ENCODE measurements around the gene SLC35G2. TPM values are rescaled to one million over a fixed set of nuclear protein-coding genes. Genes with fewer than 3 reads are reported as not detected.
"Not testable (repeated sequence)": the region's sequence is repeated elsewhere in the genome, so short reads cannot be mapped to it uniquely, and the experiment has no call there.

SLC35G2 gene
- total RNA-seq, 2 donors from 2014 or later = 0.77 to 1.4 TPM

- Histone ChIP-seq H3K4me3 (ENCODE audit: low read length) (peak within 1 kb of the TSS; percentile 92), H3K27me3 (ENCODE audit: control insufficient read depth, insufficient read depth, low read length, poor library complexity, severe bottlenecking) (no peaks in the 10 kb centered on the region), H3K9me3 (ENCODE audit: control insufficient read depth, low read length) (no peaks in the 10 kb centered on the region), H3K27ac (ENCODE audit: low read depth, low read length) (peak within 1 kb of the TSS; percentile 94), H3K4me1 (ENCODE audit: control insufficient read depth, insufficient read depth, low read length) (no peaks in the 10 kb centered on the region), H3K36me3 (ENCODE audit: control insufficient read depth, insufficient read depth, low read length) (no peaks in the 10 kb centered on the region), H3K9ac (ENCODE audit: extremely low read depth, low read length, poor library complexity, severe bottlenecking) (peak within 1 kb of the TSS; percentile 67)
- H3K36me3 Mint-ChIP-seq (ENCODE audit: low read depth) = peaks cover 3% of the 10 kb centered on the region
- peaks cover 12% of the 10 kb centered on the region for H3K4me1 Mint-ChIP-seq
- peak within 1 kb of the TSS; percentile 84 for H3K4me3 Mint-ChIP-seq
- peak; percentile 99 for DNase-seq
- no peaks in the 10 kb centered on the region for H3K9me3 Mint-ChIP-seq
- peaks cover 11% of the 10 kb centered on the region for H3K27me3 Mint-ChIP-seq (ENCODE audit: insufficient read depth)
- peak; percentile 47 for TF ChIP-seq CTCF (conservative IDR thresholded peaks at IDR 0.05)
- H3K27ac Mint-ChIP-seq = peak within 1 kb of the TSS; percentile 93
- 0% methylated on average over 20 to 67 of the region's 67 CpGs for WGBS, 2 experiments (ENCODE audit: insufficient coverage in 1 of 2, insufficient read length in 1 of 2)
These were observed 43.1 kb downstream of the SLC35G2 start, which contains the start of gene NCK1 for GRCh38 chr3:136861890-136862616. TSS of gene NCK1 (plus strand) at chr3:136862208. CDS start at chr3:136928002, 65,794 bp downstream.

GRCh38 chr3:136862617-136863322 lies 43.8 kb downstream of the SLC35G2 start:
- Mint-ChIP-seq H3K4me1 (peaks cover 12% of the 10 kb centered on the region), H3K4me3 (peak overlapping the region; percentile 84), H3K27me3 (ENCODE audit: insufficient read depth) (peaks cover 8% of the 10 kb centered on the region), H3K27ac (peak overlapping the region; percentile 93), H3K36me3 (ENCODE audit: low read depth) (peaks cover 6% of the 10 kb centered on the region), H3K9me3 (no peaks in the 10 kb centered on the region)
- WGBS, 2 experiments (ENCODE audit: insufficient coverage in 1 of 2, insufficient read length in 1 of 2) = 1 to 3% methylated on average over 11 to 33 of the region's 39 CpGs
- no peaks in the 10 kb centered on the region for H3K9me3 ChIP-seq (ENCODE audit: control insufficient read depth, low read length)
- H3K27ac ChIP-seq (ENCODE audit: low read depth, low read length) = peak overlapping the region; percentile 94
- DNase-seq = no peak
- H3K36me3 ChIP-seq (ENCODE audit: control insufficient read depth, insufficient read depth, low read length) = no peaks in the 10 kb centered on the region
- peak overlapping the region; percentile 92 for H3K4me3 ChIP-seq (ENCODE audit: low read length)
- H3K27me3 ChIP-seq (ENCODE audit: control insufficient read depth, insufficient read depth, low read length, poor library complexity, severe bottlenecking) = no peaks in the 10 kb centered on the region
- H3K9ac ChIP-seq (ENCODE audit: extremely low read depth, low read length, poor library complexity, severe bottlenecking) = peak overlapping the region; percentile 67
- no peaks in the 10 kb centered on the region for H3K4me1 ChIP-seq (ENCODE audit: control insufficient read depth, insufficient read depth, low read length)
- TF ChIP-seq CTCF (conservative IDR thresholded peaks at IDR 0.05) = peak; percentile 2

- Histone ChIP-seq H3K9me3 (ENCODE audit: control insufficient read depth, low read length) (peaks cover 22% of the 10 kb centered on the region), H3K36me3 (ENCODE audit: control insufficient read depth, insufficient read depth, low read length) (peaks cover 16% of the 10 kb centered on the region), H3K9ac (ENCODE audit: extremely low read depth, low read length, poor library complexity, severe bottlenecking) (no peak overlapping the region), H3K27me3 (ENCODE audit: control insufficient read depth, insufficient read depth, low read length, poor library complexity, severe bottlenecking) (no peaks in the 10 kb centered on the region), H3K4me1 (ENCODE audit: control insufficient read depth, insufficient read depth, low read length) (no peaks in the 10 kb centered on the region), H3K27ac (ENCODE audit: low read depth, low read length) (no peak overlapping the region), H3K4me3 (ENCODE audit: low read length) (no peak overlapping the region)
- 92 to 93% methylated on average over 9 of the region's 9 CpGs for WGBS, 2 experiments (ENCODE audit: insufficient coverage in 1 of 2, insufficient read length in 1 of 2)
- Mint-ChIP-seq H3K36me3 (ENCODE audit: low read depth) (peaks cover 44% of the 10 kb centered on the region), H3K9me3 (peaks cover 17% of the 10 kb centered on the region), H3K4me1 (no peaks in the 10 kb centered on the region), H3K27ac (no peak overlapping the region), H3K4me3 (no peak overlapping the region), H3K27me3 (ENCODE audit: insufficient read depth) (no peaks in the 10 kb centered on the region)
- no peak for DNase-seq
- no peak for TF ChIP-seq CTCF (conservative IDR thresholded peaks at IDR 0.05)
These were observed 50.4 kb downstream of the SLC35G2 start for GRCh38 chr3:136869282-136869681.

GRCh38 chr3:136872258-136872657 lies 53.3 kb downstream of the SLC35G2 start:
- H3K9me3 Mint-ChIP-seq = peaks cover 17% of the 10 kb centered on the region
- H3K4me1 Mint-ChIP-seq; H3K4me3 Mint-ChIP-seq; H3K9ac ChIP-seq (ENCODE audit: extremely low read depth, low read length, poor library complexity, severe bottlenecking); DNase-seq; H3K27ac Mint-ChIP-seq; H3K27me3 Mint-ChIP-seq (ENCODE audit: insufficient read depth); H3K4me3 ChIP-seq (ENCODE audit: low read length); H3K4me1 ChIP-seq (ENCODE audit: control insufficient read depth, insufficient read depth, low read length); H3K27ac ChIP-seq (ENCODE audit: low read depth, low read length); H3K27me3 ChIP-seq (ENCODE audit: control insufficient read depth, insufficient read depth, low read length, poor library complexity, severe bottlenecking): not testable (repeated sequence)
- Histone ChIP-seq H3K9me3 (ENCODE audit: control insufficient read depth, low read length) (peaks cover 28% of the 10 kb centered on the region), H3K36me3 (ENCODE audit: control insufficient read depth, insufficient read depth, low read length) (peaks cover 16% of the 10 kb centered on the region)
- peaks cover 46% of the 10 kb centered on the region for H3K36me3 Mint-ChIP-seq (ENCODE audit: low read depth)
- 96 to 97% methylated on average over 3 of the region's 3 CpGs for WGBS, 2 experiments (ENCODE audit: insufficient coverage in 1 of 2, insufficient read length in 1 of 2)

- peaks cover 25% of the 10 kb centered on the region for H3K9me3 ChIP-seq (ENCODE audit: control insufficient read depth, low read length)
- peaks cover 11% of the 10 kb centered on the region for H3K9me3 Mint-ChIP-seq
- not testable (repeated sequence) for H3K27ac ChIP-seq (ENCODE audit: low read depth, low read length); H3K27me3 Mint-ChIP-seq (ENCODE audit: insufficient read depth); H3K9ac ChIP-seq (ENCODE audit: extremely low read depth, low read length, poor library complexity, severe bottlenecking); DNase-seq; H3K4me1 Mint-ChIP-seq; H3K36me3 ChIP-seq (ENCODE audit: control insufficient read depth, insufficient read depth, low read length); H3K4me1 ChIP-seq (ENCODE audit: control insufficient read depth, insufficient read depth, low read length); H3K27ac Mint-ChIP-seq; H3K4me3 Mint-ChIP-seq; H3K36me3 Mint-ChIP-seq (ENCODE audit: low read depth); H3K27me3 ChIP-seq (ENCODE audit: control insufficient read depth, insufficient read depth, low read length, poor library complexity, severe bottlenecking)
- peak overlapping the region; percentile 35 for H3K4me3 ChIP-seq (ENCODE audit: low read length)
- WGBS, 2 experiments (ENCODE audit: insufficient coverage in 1 of 2, insufficient read length in 1 of 2) = 89% methylated on average over 2 of the region's 2 CpGs; no CpG with 5 or more reads in 1 of the 2 experiments
These were observed 60.6 kb downstream of the SLC35G2 start for GRCh38 chr3:136879510-136879909.
